ENCODE data around the gene CYBB. TPM values are rescaled to one million over a fixed set of nuclear protein-coding genes. Genes with fewer than 3 reads are reported as not detected.
"Not testable (repeated sequence)": the region's sequence is repeated elsewhere in the genome, so short reads cannot be mapped to it uniquely, and the experiment has no call there.

The CYBB gene
- total RNA-seq, 4 donors from 2014 or later = 10.2 to 36.7 (median 21.8) TPM

DNA sequence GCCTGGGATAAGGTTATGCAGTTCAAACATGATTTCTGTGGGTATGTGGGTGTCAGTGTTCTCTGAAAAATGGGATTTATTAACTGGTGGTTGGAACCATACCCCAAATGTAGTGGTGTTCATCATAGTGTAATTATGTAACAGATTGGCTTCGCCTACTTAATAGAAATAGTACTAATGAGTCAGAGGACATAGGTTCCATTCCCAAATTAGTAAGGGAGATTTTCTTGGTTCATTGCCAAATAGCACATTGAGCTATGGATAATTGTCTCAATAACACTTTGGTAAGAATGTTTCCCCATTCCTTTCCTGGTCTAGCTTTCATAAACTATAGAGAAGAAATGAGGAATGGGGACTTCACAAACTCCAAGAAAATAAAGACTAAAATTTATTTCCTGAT lies 20.5 kb upstream of the CYBB start:
- TF ChIP-seq, protein P1, sequence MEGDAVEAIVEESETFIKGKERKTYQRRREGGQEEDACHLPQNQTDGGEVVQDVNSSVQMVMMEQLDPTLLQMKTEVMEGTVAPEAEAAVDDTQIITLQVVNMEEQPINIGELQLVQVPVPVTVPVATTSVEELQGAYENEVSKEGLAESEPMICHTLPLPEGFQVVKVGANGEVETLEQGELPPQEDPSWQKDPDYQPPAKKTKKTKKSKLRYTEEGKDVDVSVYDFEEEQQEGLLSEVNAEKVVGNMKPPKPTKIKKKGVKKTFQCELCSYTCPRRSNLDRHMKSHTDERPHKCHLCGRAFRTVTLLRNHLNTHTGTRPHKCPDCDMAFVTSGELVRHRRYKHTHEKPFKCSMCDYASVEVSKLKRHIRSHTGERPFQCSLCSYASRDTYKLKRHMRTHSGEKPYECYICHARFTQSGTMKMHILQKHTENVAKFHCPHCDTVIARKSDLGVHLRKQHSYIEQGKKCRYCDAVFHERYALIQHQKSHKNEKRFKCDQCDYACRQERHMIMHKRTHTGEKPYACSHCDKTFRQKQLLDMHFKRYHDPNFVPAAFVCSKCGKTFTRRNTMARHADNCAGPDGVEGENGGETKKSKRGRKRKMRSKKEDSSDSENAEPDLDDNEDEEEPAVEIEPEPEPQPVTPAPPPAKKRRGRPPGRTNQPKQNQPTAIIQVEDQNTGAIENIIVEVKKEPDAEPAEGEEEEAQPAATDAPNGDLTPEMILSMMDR (IDR thresholded peaks at IDR 0.05) = no peak
- no peak for TF ChIP-seq POLR2A (IDR thresholded peaks at IDR 0.05)
- Histone ChIP-seq H3K36me3 (no peaks in the 10 kb centered on the region), H3K4me3 (no peak overlapping the region), H3K27me3 (no peaks in the 10 kb centered on the region), H3K4me1 (no peaks in the 10 kb centered on the region), H3K27ac (no peak overlapping the region), H3K9me3 (no peaks in the 10 kb centered on the region)
- intact Hi-C loops (cut with DNase I; ENCODE audit: low total_unique reads) = no loop called here
- no peak for DNase-seq

DNA sequence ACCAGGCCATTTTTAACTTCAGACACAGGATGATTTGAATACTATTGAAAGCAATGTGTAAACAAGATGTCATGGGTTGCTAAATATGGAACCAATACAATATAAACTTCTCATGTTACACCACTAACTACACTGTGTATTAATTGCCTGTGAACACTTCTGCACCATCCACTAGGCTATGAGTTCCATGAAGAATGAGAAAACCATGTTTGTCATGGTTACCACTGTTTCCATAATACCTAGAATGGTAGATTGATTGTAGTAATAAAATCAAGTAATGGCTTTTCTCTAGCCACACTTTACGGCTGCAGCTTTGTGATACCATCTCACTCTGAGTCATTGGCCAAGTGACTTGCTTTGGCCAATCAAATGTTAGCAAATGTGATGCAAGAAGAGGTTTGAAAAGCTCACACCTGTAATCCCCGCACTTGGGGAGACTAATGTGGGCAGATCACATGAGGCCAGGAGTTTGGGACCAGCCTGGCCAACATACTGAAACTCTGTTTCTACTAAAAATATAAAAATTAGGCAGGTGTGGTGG lies 19.9 kb upstream of the CYBB start:
- intact Hi-C loops (cut with DNase I; ENCODE audit: low total_unique reads) = no loop called here

DNA sequence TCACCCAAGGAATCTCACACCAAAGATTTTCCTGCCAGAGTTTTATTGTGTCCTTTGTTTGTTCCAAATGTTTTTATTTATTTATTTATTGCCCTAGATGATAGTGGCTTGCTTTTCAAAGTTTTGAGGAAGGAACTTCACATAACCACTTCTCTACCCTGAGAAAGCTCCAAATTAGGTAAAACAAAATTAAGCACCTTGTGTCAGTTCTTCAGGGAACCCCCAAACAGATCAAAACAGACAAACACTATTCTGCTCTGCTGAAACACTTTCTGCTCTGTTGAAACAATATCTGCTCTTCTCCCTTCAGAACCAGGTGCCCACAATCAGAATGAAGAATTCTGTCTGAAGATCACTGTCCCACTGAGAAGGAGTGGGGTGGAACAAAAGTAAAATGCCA lies 16.5 kb upstream of the CYBB start:
- TF ChIP-seq, protein P1 (IDR thresholded peaks at IDR 0.05) = no peak
- TF ChIP-seq POLR2A (IDR thresholded peaks at IDR 0.05) = no peak
- H3K9me3 ChIP-seq = no peaks in the 10 kb centered on the region
- intact Hi-C loops (cut with DNase I; ENCODE audit: low total_unique reads) = no loop called here

More for the DNA sequence above, 19.9 kb upstream of the CYBB start:
- H3K36me3 ChIP-seq = no peaks in the 10 kb centered on the region
- H3K4me3 ChIP-seq = no peak overlapping the region
- DNase-seq = no peak
- TF ChIP-seq POLR2A (IDR thresholded peaks at IDR 0.05) = no peak
- TF ChIP-seq, protein P1 (IDR thresholded peaks at IDR 0.05) = no peak
- H3K27ac ChIP-seq = no peak overlapping the region
- no peaks in the 10 kb centered on the region for H3K27me3 ChIP-seq
- no peaks in the 10 kb centered on the region for H3K4me1 ChIP-seq
- H3K9me3 ChIP-seq = no peaks in the 10 kb centered on the region

DNA sequence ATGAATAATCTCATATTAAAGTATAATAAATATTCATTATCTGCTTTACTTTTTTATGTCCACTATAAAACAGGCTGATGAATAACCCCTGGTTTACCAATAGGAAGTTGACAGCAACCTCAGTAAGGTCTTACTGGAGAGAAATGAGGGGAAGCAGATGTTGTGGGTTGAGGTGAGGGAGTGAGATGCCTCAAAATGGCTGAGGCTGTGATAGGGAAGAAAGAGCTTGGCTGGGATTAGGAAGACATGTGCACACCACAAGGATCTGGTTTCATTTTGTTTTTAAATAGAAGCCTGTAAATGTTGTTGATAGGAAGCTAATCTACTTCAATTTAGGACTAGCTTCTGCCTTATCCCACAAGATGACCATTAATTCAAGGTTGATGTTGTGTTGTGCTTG lies 14.4 kb upstream of the CYBB start:
- no peaks in the 10 kb centered on the region for H3K4me1 ChIP-seq
- intact Hi-C loops (cut with DNase I; ENCODE audit: low total_unique reads) = no loop called here
- no peak overlapping the region for H3K4me3 ChIP-seq
- TF ChIP-seq POLR2A (IDR thresholded peaks at IDR 0.05) = no peak
- TF ChIP-seq, protein P1 (IDR thresholded peaks at IDR 0.05) = no peak
- no peaks in the 10 kb centered on the region for H3K9me3 ChIP-seq
- H3K27ac ChIP-seq = no peak overlapping the region
- no peak for DNase-seq
- H3K27me3 ChIP-seq = no peaks in the 10 kb centered on the region
- H3K36me3 ChIP-seq = no peaks in the 10 kb centered on the region

More for the DNA sequence above, 16.5 kb upstream of the CYBB start:
- no peaks in the 10 kb centered on the region for H3K4me1 ChIP-seq
- H3K27me3 ChIP-seq = no peaks in the 10 kb centered on the region
- H3K27ac ChIP-seq = no peak overlapping the region
- no peaks in the 10 kb centered on the region for H3K36me3 ChIP-seq
- no peak for DNase-seq
- H3K4me3 ChIP-seq = no peak overlapping the region

DNA sequence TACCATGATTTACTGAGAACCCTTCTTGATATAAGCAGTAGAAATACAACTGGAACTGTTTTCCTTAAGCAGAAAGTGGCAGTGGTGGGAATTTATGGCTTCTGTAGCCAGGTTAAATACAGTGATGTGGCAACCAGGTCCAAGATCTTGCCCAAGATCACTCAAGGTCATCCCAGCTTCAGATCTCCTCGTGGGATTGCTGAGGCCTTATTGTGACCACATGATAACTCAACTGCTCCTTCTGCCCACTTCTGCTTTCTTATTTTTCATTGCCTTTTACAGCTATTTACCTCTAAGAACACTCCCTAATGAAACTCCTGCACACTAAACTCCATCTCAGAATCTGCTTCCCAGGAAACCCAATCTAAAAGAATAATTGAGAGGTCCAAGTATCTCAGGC lies 12.4 kb upstream of the CYBB start:
- H3K4me1 ChIP-seq = no peaks in the 10 kb centered on the region
- H3K27ac ChIP-seq = no peak overlapping the region
- H3K36me3 ChIP-seq = no peaks in the 10 kb centered on the region
- no peak overlapping the region for H3K4me3 ChIP-seq
- TF ChIP-seq, protein P1 (IDR thresholded peaks at IDR 0.05) = no peak
- no peak for TF ChIP-seq POLR2A (IDR thresholded peaks at IDR 0.05)
- no peaks in the 10 kb centered on the region for H3K9me3 ChIP-seq
- intact Hi-C loops (cut with DNase I; ENCODE audit: low total_unique reads) = no loop called here
- H3K27me3 ChIP-seq = no peaks in the 10 kb centered on the region
- DNase-seq = no peak

DNA sequence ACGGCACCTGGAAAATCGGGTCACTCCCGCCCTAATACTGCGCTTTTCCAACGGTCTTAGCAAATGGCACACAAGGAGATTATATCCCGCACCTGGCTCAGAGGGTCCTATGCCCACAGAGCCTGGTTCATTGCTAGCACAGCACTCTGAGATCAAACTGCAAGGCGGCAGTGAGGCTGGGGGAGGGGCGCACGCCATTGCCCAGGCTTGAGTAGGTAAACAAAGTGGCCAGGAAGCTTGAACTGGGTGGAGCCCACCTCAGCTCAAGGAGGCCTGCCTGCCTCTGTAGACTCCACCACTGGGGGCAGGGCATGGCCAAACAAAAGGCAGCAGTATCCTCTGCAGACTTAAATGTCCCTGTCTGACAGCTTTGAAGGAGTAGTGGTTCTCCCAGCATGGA lies 11.0 kb upstream of the CYBB start:
- H3K27ac ChIP-seq; H3K4me3 ChIP-seq; DNase-seq; intact Hi-C loops (cut with DNase I; ENCODE audit: low total_unique reads); H3K9me3 ChIP-seq; H3K27me3 ChIP-seq; H3K4me1 ChIP-seq; H3K36me3 ChIP-seq: not testable (repeated sequence)

All from uterus (tissue), 4 donors.